Natural killer cell (primary cell): ENCODE measurements around the gene NCBP1. TPM values are rescaled to one million over a fixed set of nuclear protein-coding genes. Genes with fewer than 3 reads are reported as not detected.

ENCODE experiments used
- ATAC-seq, 3 donors: fragments of 150-1000 bp in 2 of 3; fragments of 200-7000 bp in 1 of 3; cut with Tn5 transposase; 1 replicate in 1 of 3; 2 replicates in 2 of 3; pipeline ENCODE4 v1.10.0; 2021; ENCODE audit warnings: mild to moderate bottlenecking in 2 of 3, moderate library complexity in 2 of 3
- DNase-seq, 2 donors: peaks; one replicate each; pipeline versions ENCODE4 v3.0.0 to v3.0.0-alpha.2; 2013 to 2021; ENCODE audit warnings: mixed read lengths in 1 of 2
- H3K27ac ChIP-seq: one replicate; pipeline ENCODE4 v1.5.1; 2013; ENCODE audit warnings: mild to moderate bottlenecking, low read length
- H3K27me3 ChIP-seq: one replicate; pipeline ENCODE4 v1.6.1; 2013; ENCODE audit warnings: low read length; ENCODE audit not compliant: control insufficient read depth, insufficient read depth
- H3K36me3 ChIP-seq: one replicate; pipeline ENCODE4 v1.6.1; 2013; ENCODE audit warnings: low read length; ENCODE audit not compliant: control insufficient read depth, insufficient read depth
- H3K4me1 ChIP-seq: one replicate; pipeline ENCODE4 v1.6.1; 2013; ENCODE audit warnings: low read length; ENCODE audit not compliant: control insufficient read depth, insufficient read depth
- H3K4me3 ChIP-seq: one replicate; pipeline ENCODE4 v1.5.1; 2013; ENCODE audit warnings: low read length
- H3K9me3 ChIP-seq: one replicate; pipeline ENCODE4 v1.6.1; 2013; ENCODE audit warnings: low read length; ENCODE audit not compliant: control insufficient read depth, insufficient read depth
- H3K27ac Mint-ChIP-seq, 2 donors: one replicate each; pipeline ENCODE4 v1.8.0; 2022; ENCODE audit warnings: mild to moderate bottlenecking in 2 of 2, mixed read lengths in 2 of 2, moderate library complexity in 1 of 2
- H3K27me3 Mint-ChIP-seq, 2 donors: one replicate each; pipeline ENCODE4 v1.8.0; 2022; ENCODE audit warnings: low read depth in 2 of 2, mixed read lengths in 2 of 2
- H3K36me3 Mint-ChIP-seq: one replicate; pipeline ENCODE4 v1.8.0; 2022; ENCODE audit warnings: mixed read lengths
- H3K4me1 Mint-ChIP-seq, 2 donors: one replicate each; pipeline ENCODE4 v1.8.0; 2022; ENCODE audit warnings: mixed read lengths in 2 of 2
- H3K4me3 Mint-ChIP-seq: one replicate; pipeline ENCODE4 v1.8.0; 2022; ENCODE audit warnings: mild to moderate bottlenecking, moderate library complexity, mixed read lengths
- H3K9me3 Mint-ChIP-seq, 2 donors: one replicate each; pipeline ENCODE4 v1.8.0; 2022; ENCODE audit warnings: mixed read lengths in 2 of 2
- WGBS: methylation state at CpG from one replicate; pipeline ENCODE4 v1.1.7; 2013; ENCODE audit warnings: missing lambda C conversion rate; ENCODE audit not compliant: insufficient coverage; 5-methylcytosine and 5-hydroxymethylcytosine counted together
- intact Hi-C: fragments of 100-400 bp; cut with micrococcal nuclease; formaldehyde crosslinking; loops from one replicate; pipeline ENCODE4 v1.14.2; 2022
- total RNA-seq, 4 donors: library from RNA; stranded (reverse); fragments of 120-200 nt in 1 of 4; gene quantifications; one replicate each; pipeline versions ENCODE4 v1.2.3 to v1.2.4, GENCODE V29; 2013 to 2022
- TF ChIP-seq, protein P1 (sequence below): fragments of 200-600 bp; IDR thresholded peaks from one replicate; pipeline ENCODE4 v1.8.0; 2022; ENCODE audit warnings: antibody characterized with exemption

The NCBP1 gene
- total RNA-seq, 3 donors from 2014 or later (not counting 1 experiment from before 2014, with no cell fraction given), result 39.3 to 55.2 (median 51.2) TPM

DNA sequence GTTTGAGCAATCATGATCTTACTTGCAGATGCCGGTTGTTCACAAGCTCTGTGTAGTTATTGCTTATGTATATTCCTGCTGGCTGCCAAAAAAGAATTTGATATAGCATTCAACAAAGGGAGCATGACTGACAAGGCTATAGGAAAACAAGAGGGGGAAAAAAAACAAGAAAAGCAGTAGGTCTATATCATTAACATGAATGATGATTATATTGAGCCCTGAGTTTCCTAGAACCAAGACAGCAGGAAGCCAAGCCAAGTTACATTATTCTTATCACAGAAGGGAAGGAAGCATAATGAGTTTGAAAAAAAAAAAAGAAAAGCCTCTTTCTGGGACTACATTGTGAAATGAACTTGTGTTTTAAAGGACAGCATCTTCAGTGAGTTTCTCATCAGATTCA, 41.5 kb upstream of the NCBP1 start:
- Mint-ChIP-seq H3K4me3 (no peak overlapping the region), H3K27ac (no peak overlapping the region), H3K27me3 (peaks cover 4 to 12% of the 10 kb centered on the region in 2 donors), H3K4me1 (no peaks in the 10 kb centered on the region), H3K36me3 (no peaks in the 10 kb centered on the region), H3K9me3 (peaks cover 0 to 2% of the 10 kb centered on the region in 2 donors)
- H3K27ac ChIP-seq, result no peak overlapping the region
- no peaks in the 10 kb centered on the region for H3K36me3 ChIP-seq
- no peaks in the 10 kb centered on the region for H3K4me1 ChIP-seq
- intact Hi-C loops, result no loop called here
- no peaks in the 10 kb centered on the region for H3K9me3 ChIP-seq
- TF ChIP-seq, protein P1, sequence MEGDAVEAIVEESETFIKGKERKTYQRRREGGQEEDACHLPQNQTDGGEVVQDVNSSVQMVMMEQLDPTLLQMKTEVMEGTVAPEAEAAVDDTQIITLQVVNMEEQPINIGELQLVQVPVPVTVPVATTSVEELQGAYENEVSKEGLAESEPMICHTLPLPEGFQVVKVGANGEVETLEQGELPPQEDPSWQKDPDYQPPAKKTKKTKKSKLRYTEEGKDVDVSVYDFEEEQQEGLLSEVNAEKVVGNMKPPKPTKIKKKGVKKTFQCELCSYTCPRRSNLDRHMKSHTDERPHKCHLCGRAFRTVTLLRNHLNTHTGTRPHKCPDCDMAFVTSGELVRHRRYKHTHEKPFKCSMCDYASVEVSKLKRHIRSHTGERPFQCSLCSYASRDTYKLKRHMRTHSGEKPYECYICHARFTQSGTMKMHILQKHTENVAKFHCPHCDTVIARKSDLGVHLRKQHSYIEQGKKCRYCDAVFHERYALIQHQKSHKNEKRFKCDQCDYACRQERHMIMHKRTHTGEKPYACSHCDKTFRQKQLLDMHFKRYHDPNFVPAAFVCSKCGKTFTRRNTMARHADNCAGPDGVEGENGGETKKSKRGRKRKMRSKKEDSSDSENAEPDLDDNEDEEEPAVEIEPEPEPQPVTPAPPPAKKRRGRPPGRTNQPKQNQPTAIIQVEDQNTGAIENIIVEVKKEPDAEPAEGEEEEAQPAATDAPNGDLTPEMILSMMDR, result no peak
- 87% methylated on average over 1 of the region's 1 CpG for WGBS
- no peaks in the 10 kb centered on the region for H3K27me3 ChIP-seq
- ATAC-seq, result no peak
- DNase-seq, result no peak
- no peak overlapping the region for H3K4me3 ChIP-seq

DNA sequence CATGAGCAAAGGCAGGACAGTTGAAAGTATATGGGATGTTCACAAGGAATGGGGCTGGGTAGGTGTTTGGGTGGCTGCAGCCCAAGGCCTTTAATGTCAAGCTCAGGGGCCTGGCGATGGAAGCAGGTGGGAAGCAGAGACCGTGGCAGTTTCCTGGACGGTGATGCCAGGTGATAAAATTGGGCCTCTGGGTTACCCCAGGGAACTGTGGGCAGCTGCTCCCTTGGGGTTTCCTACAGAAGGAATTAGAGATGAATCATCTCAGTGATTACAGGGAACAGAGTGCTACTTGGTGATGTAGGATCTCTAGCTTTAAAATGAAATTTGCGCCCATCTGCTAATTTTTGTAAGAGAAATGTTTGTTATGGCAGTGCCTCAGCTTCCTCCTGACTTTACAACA, 39.7 kb upstream of the NCBP1 start:
- Mint-ChIP-seq H3K9me3 (no peaks in the 10 kb centered on the region), H3K27ac (no peak overlapping the region), H3K4me1 (peaks cover 7% of the 10 kb centered on the region in 2 donors), H3K27me3 (peaks cover 4 to 6% of the 10 kb centered on the region in 2 donors), H3K4me3 (no peak overlapping the region), H3K36me3 (no peaks in the 10 kb centered on the region)
- no peak for ATAC-seq
- TF ChIP-seq, protein P1, result no peak
- H3K27me3 ChIP-seq, result no peaks in the 10 kb centered on the region
- no peaks in the 10 kb centered on the region for H3K9me3 ChIP-seq
- WGBS, result 79% methylated on average over 4 of the region's 4 CpGs
- no peak overlapping the region for H3K4me3 ChIP-seq
- H3K4me1 ChIP-seq, result peaks cover 6% of the 10 kb centered on the region
- H3K36me3 ChIP-seq, result no peaks in the 10 kb centered on the region
- H3K27ac ChIP-seq, result no peak overlapping the region
- DNase-seq, result no peak
- intact Hi-C loops, result no loop called here

DNA sequence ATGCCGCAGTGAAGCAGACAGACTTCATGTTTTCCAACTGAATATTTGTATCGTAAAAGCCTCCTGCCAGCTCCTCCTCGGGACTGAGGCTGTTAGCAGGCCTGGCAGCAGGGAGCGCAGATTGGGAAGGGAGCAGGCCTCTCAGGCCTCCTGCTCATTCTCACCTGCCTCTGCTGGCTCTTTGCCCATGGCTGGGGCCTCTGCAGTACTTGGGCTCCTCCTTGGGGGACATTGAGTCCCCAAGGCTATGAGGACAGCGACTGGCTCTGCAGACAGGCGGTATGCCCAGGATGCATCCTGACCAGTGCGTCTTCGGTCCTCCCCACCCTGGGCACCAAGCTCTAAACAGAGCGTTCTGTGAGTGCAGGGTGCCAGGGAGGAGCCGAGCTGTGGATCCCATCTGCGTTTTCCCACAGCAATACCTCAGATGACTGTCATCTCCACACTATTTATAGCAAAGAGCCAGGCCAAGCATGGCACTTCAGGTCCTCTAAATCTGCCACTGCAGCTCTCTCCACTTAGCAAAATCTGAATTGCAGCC, 39.2 kb upstream of the NCBP1 start:
- Histone ChIP-seq H3K27me3 (no peaks in the 10 kb centered on the region), H3K27ac (no peak overlapping the region), H3K4me1 (peaks cover 6% of the 10 kb centered on the region), H3K4me3 (no peak overlapping the region), H3K9me3 (no peaks in the 10 kb centered on the region), H3K36me3 (no peaks in the 10 kb centered on the region)
- no peaks in the 10 kb centered on the region for H3K36me3 Mint-ChIP-seq
- H3K27me3 Mint-ChIP-seq, result peaks cover 4 to 6% of the 10 kb centered on the region in 2 donors
- intact Hi-C loops, result no loop called here
- no peak overlapping the region for H3K4me3 Mint-ChIP-seq
- TF ChIP-seq, protein P1, result no peak
- peaks cover 7 to 9% of the 10 kb centered on the region in 2 donors for H3K4me1 Mint-ChIP-seq
- H3K9me3 Mint-ChIP-seq, result no peaks in the 10 kb centered on the region
- 94% methylated on average over 11 of the region's 11 CpGs for WGBS
- no peak overlapping the region for H3K27ac Mint-ChIP-seq
- no peak for ATAC-seq
- DNase-seq, result no peak

DNA sequence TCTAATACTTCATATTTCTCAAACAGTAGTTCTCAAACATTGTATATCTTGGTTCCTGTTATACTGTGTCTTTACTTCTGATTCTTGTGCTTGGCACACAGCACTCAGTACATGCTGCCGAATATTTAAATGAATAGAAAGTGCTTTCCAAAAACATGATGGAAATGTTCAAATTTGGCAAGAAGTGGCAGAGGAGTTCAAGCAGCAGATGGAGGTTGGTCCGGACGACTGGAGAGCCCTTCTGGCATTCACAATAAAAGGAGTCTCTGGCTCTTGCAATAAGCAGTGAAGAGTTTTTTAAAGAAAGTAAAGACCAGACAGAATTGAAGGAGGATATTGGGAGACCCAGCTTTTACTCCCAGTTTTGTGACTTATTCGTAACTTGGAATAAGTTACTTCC, 36.7 kb upstream of the NCBP1 start:
- no peaks in the 10 kb centered on the region for H3K9me3 ChIP-seq
- H3K27me3 ChIP-seq, result no peaks in the 10 kb centered on the region
- DNase-seq, result no peak
- peaks cover 18% of the 10 kb centered on the region for H3K36me3 ChIP-seq
- Mint-ChIP-seq H3K27ac (no peak overlapping the region), H3K9me3 (no peaks in the 10 kb centered on the region), H3K36me3 (no peaks in the 10 kb centered on the region), H3K4me3 (no peak overlapping the region), H3K4me1 (peaks cover 7 to 9% of the 10 kb centered on the region in 2 donors), H3K27me3 (peaks cover 0 to 4% of the 10 kb centered on the region in 2 donors)
- TF ChIP-seq, protein P1, result no peak
- H3K27ac ChIP-seq, result no peak overlapping the region
- intact Hi-C loops, result no loop called here
- 94% methylated on average over 4 of the region's 4 CpGs for WGBS
- peaks cover 6% of the 10 kb centered on the region for H3K4me1 ChIP-seq
- no peak for ATAC-seq
- no peak overlapping the region for H3K4me3 ChIP-seq
